IMR-90 (cell line): ENCODE measurements around the gene SLC5A1. TPM values are rescaled to one million over a fixed set of nuclear protein-coding genes. Genes with fewer than 3 reads are reported as not detected.

Experiments
- ATAC-seq: fragments of 200-7000 bp; cut with Tn5 transposase; 2 replicates; pipeline ENCODE4 v1.9.1; 2020; ENCODE audit warnings: low read depth, mild to moderate bottlenecking, moderate library complexity
- BruUV-seq: library from RNA; stranded (reverse); fragments of 400-500 nt; replicated peaks from 2 replicates; lab custom pipeline; 2021; lab: Mats Ljungman, UMichigan
- CTCF ChIA-PET: fragments of 300-600 bp; formaldehyde crosslinking; extraction: SDS; loops from one replicate; lab custom pipeline; 2021; ENCODE audit warnings: antibody characterized with exemption; lab: Yijun Ruan, JAX
- POLR2A ChIA-PET: fragments of 300-600 bp; sonication (Branson Sonifier 250); formaldehyde crosslinking; loops from one replicate; lab custom pipeline; 2022; ENCODE audit warnings: antibody characterized with exemption; ENCODE audit not compliant: unreplicated experiment; lab: Charles Lee
- DNase-seq: peaks from one replicate; pipeline ENCODE4 v3.0.0; 2013
- H2AFZ ChIP-seq: replicated peaks from 2 replicates; pipeline ENCODE3; 2013; ENCODE audit warnings: low read length, mild to moderate bottlenecking; ENCODE audit not compliant: poor library complexity
- H2AK5ac ChIP-seq: 2 replicates; pipeline ENCODE4 v1.6.1; 2013; ENCODE audit warnings: low read depth, low read length, inconsistent platforms
- H2AK9ac ChIP-seq: replicated peaks from 2 replicates; pipeline ENCODE3; 2013; ENCODE audit warnings: mild to moderate bottlenecking, low read depth, low read length, moderate library complexity; ENCODE audit not compliant: poor library complexity
- H2BK120ac ChIP-seq: 2 replicates; pipeline ENCODE4 v1.6.1; 2013; ENCODE audit warnings: low read depth, low read length, inconsistent platforms
- H2BK15ac ChIP-seq: 3 replicates; pipeline ENCODE4 v1.6.1; 2013; ENCODE audit warnings: low read depth, low read length, inconsistent platforms
- H2BK20ac ChIP-seq: 2 replicates; pipeline ENCODE4 v1.6.1; 2013; ENCODE audit warnings: low read depth, mild to moderate bottlenecking, inconsistent platforms, low read length, moderate library complexity
- H2BK5ac ChIP-seq: 2 replicates; pipeline ENCODE4 v1.6.1; 2013; ENCODE audit warnings: mild to moderate bottlenecking, low read depth, low read length, inconsistent platforms; ENCODE audit not compliant: poor library complexity, severe bottlenecking
- H3K14ac ChIP-seq: replicated peaks from 2 replicates; pipeline ENCODE4 v1.6.1; 2013; ENCODE audit warnings: low read depth, low read length, inconsistent platforms
- H3K18ac ChIP-seq: 2 replicates; pipeline ENCODE4 v1.6.1; 2013; ENCODE audit warnings: low read depth, low read length, control low read depth
- H3K23ac ChIP-seq: 2 replicates; pipeline ENCODE4 v1.6.1; 2013; ENCODE audit warnings: low read depth, low read length, inconsistent platforms
- H3K27ac ChIP-seq: 2 replicates; pipeline ENCODE4 v1.5.1; 2013; ENCODE audit warnings: mild to moderate bottlenecking, control low read depth, low read length; ENCODE audit not compliant: insufficient read depth
- H3K27me3 ChIP-seq: 2 replicates; pipeline ENCODE4 v1.6.1; 2013; ENCODE audit warnings: low read length; ENCODE audit not compliant: control insufficient read depth, insufficient read depth
- H3K36me3 ChIP-seq: 2 replicates; pipeline ENCODE4 v1.6.1; 2013; ENCODE audit warnings: low read length, mixed read lengths; ENCODE audit not compliant: control insufficient read depth, insufficient read depth
- H3K4ac ChIP-seq: 2 replicates; pipeline ENCODE4 v1.6.1; 2013; ENCODE audit warnings: low read depth, low read length, inconsistent platforms
- H3K4me1 ChIP-seq: 2 replicates; pipeline ENCODE4 v1.6.1; 2013; ENCODE audit warnings: low read length, mixed read lengths; ENCODE audit not compliant: control insufficient read depth, insufficient read depth
- H3K4me2 ChIP-seq: 2 replicates; pipeline ENCODE4 v1.6.1; 2013; ENCODE audit warnings: low read depth, mild to moderate bottlenecking, control low read depth, low read length, moderate library complexity
- H3K4me3 ChIP-seq: 2 replicates; pipeline ENCODE4 v1.5.1; 2013; ENCODE audit warnings: low read depth, mild to moderate bottlenecking, control low read depth, low read length, moderate library complexity; ENCODE audit not compliant: insufficient read depth
- H3K56ac ChIP-seq: 2 replicates; pipeline ENCODE4 v1.6.1; 2013; ENCODE audit warnings: low read length, inconsistent platforms; ENCODE audit not compliant: insufficient read depth; ENCODE audit errors: extremely low read depth
- H3K79me1 ChIP-seq, 2 experiments: 2 replicates each; pipeline ENCODE4 v1.6.1; 2013; ENCODE audit warnings: low read length in 2 of 2, inconsistent platforms in 1 of 2, low read depth in 1 of 2
- H3K9ac ChIP-seq: 2 replicates; pipeline ENCODE4 v1.6.1; 2013; ENCODE audit warnings: low read depth, low read length, control low read depth
- H3K9me1 ChIP-seq: 2 replicates; pipeline ENCODE4 v1.6.1; 2013; ENCODE audit warnings: low read length, inconsistent platforms; ENCODE audit not compliant: insufficient read depth
- H3K9me3 ChIP-seq: 2 replicates; pipeline ENCODE4 v1.6.1; 2013; ENCODE audit warnings: low read length; ENCODE audit not compliant: control insufficient read depth, insufficient read depth
- H4K20me1 ChIP-seq: 2 replicates; pipeline ENCODE4 v1.6.1; 2013; ENCODE audit warnings: low read length, inconsistent platforms; ENCODE audit not compliant: insufficient read depth
- H4K5ac ChIP-seq: 2 replicates; pipeline ENCODE4 v1.6.1; 2013; ENCODE audit warnings: mild to moderate bottlenecking, low read depth, low read length, control low read depth
- H4K8ac ChIP-seq, 2 experiments: 2 replicates each; pipeline ENCODE4 v1.6.1; 2013; ENCODE audit warnings: low read depth in 2 of 2, low read length in 2 of 2, control low read depth in 1 of 2, inconsistent platforms in 1 of 2
- H4K91ac ChIP-seq: 2 replicates; pipeline ENCODE4 v1.6.1; 2013; ENCODE audit warnings: low read depth, low read length, inconsistent platforms; ENCODE audit not compliant: insufficient read depth
- CTCF ChIP-seq: conservative IDR thresholded peaks from 2 replicates; pipeline ENCODE4 v1.5.1; 2012; ENCODE audit warnings: mild to moderate bottlenecking, low read depth, low read length, improper control_type of control experiment
- FOS ChIP-seq: fragments of 150-350 bp; IDR thresholded peaks from 2 replicates; pipeline ENCODE4 v1.6.1; 2016; ENCODE audit warnings: low read depth, low read length
- MAFK ChIP-seq: IDR thresholded peaks from 2 replicates; pipeline ENCODE4 v1.6.1; 2012; ENCODE audit warnings: low read depth, low read length, improper control_type of control experiment
- RCOR1 ChIP-seq: IDR thresholded peaks from 2 replicates; pipeline ENCODE4 v1.6.1; 2012; ENCODE audit warnings: mild to moderate bottlenecking, low read length, improper control_type of control experiment; ENCODE audit not compliant: insufficient replicate concordance
- WGBS, 2 experiments: methylation state at CpG; one replicate each; pipeline versions ENCODE4 v1.1.5 to v1.1.7; 2013; ENCODE audit warnings: missing lambda C conversion rate in 2 of 2; ENCODE audit not compliant: insufficient read length in 1 of 2; ENCODE audit errors: extremely low coverage in 2 of 2; 5-methylcytosine and 5-hydroxymethylcytosine counted together
- dilution Hi-C: fragments of 300-500 bp; cut with HindIII; formaldehyde crosslinking; loops from one replicate; pipeline ENCODE4 v1.14.3; 2018; ENCODE audit warnings: low sequenced_read_pairs; ENCODE audit not compliant: unreplicated experiment
- in situ Hi-C: fragments of 300-500 bp; cut with MboI; formaldehyde crosslinking; loops from 3 replicates; pipeline ENCODE4 v1.14.3; 2019; ENCODE audit warnings: low sequenced_read_pairs, inconsistent platforms, mixed read lengths
- intact Hi-C: fragments of 100-400 bp; cut with micrococcal nuclease; formaldehyde crosslinking; loops from 2 replicates; pipeline ENCODE4 v1.10.0; 2022
- polyA plus RNA-seq, 3 experiments: library from polyadenylated mRNA; depleted of rRNA; stranded (reverse); fragments of >200 nt; gene quantifications; 2 replicates each; pipeline ENCODE4 v1.2.3, GENCODE V29; 2012; ENCODE audit warnings: low replicate concordance in 1 of 3
- total RNA-seq: library from RNA; depleted of rRNA; stranded (reverse); fragments of >200 nt; gene quantifications from 2 replicates; pipeline ENCODE4 v1.2.3, GENCODE V29; 2012

Gene SLC5A1
- total and polyA plus RNA-seq, 2 of the 4 experiments (the other 2 are of a cell fraction), result not detected

DNA sequence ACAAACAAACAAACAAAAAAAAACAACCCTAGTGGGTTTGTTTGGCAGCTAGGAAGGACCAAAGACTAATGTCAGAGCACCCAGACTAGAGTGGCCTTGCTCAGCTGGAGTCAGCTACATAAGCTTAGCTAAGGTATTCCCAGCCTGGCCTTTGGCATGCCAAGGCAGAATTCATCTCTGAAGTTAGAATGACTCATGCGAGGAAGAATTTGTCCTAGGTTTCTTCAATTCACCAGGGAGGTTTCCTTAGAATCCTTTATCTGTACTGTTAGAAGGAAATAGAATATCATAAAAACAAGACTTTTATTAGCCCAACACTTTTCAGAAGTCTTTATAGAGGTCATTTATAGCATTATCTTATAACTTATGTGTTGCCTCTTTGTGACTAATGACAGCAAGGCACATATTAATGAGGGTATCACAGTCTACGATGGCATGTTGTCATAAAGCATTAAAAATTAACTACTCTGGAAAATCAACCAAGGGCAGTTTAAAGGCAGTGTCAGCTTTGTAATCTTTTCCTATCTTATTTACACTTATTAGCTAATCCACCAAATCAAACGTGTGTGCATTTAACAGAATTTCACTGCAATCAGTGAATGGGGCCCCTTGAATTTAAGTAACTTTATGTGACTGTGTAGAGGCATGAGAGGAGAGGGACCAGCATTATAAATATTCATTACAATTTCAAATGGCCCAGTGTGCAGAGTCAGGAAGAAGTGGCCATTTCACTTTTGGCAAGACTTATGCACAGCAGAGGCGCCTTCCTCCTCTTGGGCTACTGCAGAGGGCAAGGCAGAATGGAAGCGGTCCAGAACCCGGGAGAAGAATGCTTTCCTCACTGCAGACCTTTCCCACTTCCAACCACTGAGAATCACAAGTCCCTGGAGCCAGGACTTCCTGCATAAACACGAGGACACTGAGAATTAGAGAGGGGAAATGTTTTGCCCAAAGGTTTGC lies 36.3 kb downstream of the SLC5A1 start:
- no peak for TF ChIP-seq RCOR1
- TF ChIP-seq MAFK, result no peak
- no peak for TF ChIP-seq CTCF
- 0 out of 2 replicates have a peak, but pooled peaks have one; percentile 9 for TF ChIP-seq FOS
- no peak overlapping the region for H2AFZ ChIP-seq
- no peaks in the 10 kb centered on the region for H4K20me1 ChIP-seq
- no TSS peak for BruUV-seq
- peaks cover 23% of the 10 kb centered on the region for H3K27me3 ChIP-seq
- H3K4ac ChIP-seq, result no peak overlapping the region
- H3K9me1 ChIP-seq, result no peaks in the 10 kb centered on the region
- no peak overlapping the region for H3K4me2 ChIP-seq
- H3K4me1 ChIP-seq, result no peaks in the 10 kb centered on the region
- no peaks in the 10 kb centered on the region for H3K9me3 ChIP-seq
- no peak overlapping the region for H2AK5ac ChIP-seq
- ATAC-seq, result peak; percentile 91
- H3K4me3 ChIP-seq, result no peak overlapping the region
- H4K5ac ChIP-seq, result no peak overlapping the region
- no peak overlapping the region for H3K14ac ChIP-seq
- in situ Hi-C loops, result loop anchor here (5.0 to 25.0 kb wide), 2 partner anchors 102 to 392 kb away; no protein-coding TSS in a partner anchor
- H3K9ac ChIP-seq, result no peak overlapping the region
- H3K27ac ChIP-seq, result no peak overlapping the region
- H3K23ac ChIP-seq, result no peak overlapping the region
- no peak overlapping the region for H3K56ac ChIP-seq
- H2BK120ac ChIP-seq, result no peak overlapping the region
- no peaks in the 10 kb centered on the region for H3K79me1 ChIP-seq
- POLR2A ChIA-PET, result no interaction called here
- H3K18ac ChIP-seq, result no peak overlapping the region
- CTCF ChIA-PET, result interaction anchor here (0.6 kb wide), 1 partner anchor 339 kb away, joined by 3 read pairs; no protein-coding TSS in a partner anchor
- H2BK20ac ChIP-seq, result no peak overlapping the region
- dilution Hi-C loops, result no loop called here
- intact Hi-C loops, result loop anchor here (1.0 to 5.0 kb wide), 2 partner anchors 102 to 412 kb away; no protein-coding TSS in a partner anchor
- no CpG with 5 or more reads among the region's 7 CpGs for WGBS, 2 experiments
- no peaks in the 10 kb centered on the region for H3K36me3 ChIP-seq
- peak; percentile 68 for DNase-seq
- no peak overlapping the region for H4K8ac ChIP-seq
- no peak overlapping the region for H2BK5ac ChIP-seq
- no peak overlapping the region for H2BK15ac ChIP-seq
- no peak overlapping the region for H4K91ac ChIP-seq
- no peak overlapping the region for H2AK9ac ChIP-seq
